GM19397 (cell line): ENCODE results near the gene CSF1.

ENCODE experiments used
- ATAC-seq: cut with Tn5 transposase; IDR thresholded peaks from one replicate; pipeline ENCODE4 v1.9.1; 2021; ENCODE audit warnings: mild to moderate bottlenecking, moderate library complexity; ENCODE audit not compliant: unreplicated experiment

CSF1 gene

DNA sequence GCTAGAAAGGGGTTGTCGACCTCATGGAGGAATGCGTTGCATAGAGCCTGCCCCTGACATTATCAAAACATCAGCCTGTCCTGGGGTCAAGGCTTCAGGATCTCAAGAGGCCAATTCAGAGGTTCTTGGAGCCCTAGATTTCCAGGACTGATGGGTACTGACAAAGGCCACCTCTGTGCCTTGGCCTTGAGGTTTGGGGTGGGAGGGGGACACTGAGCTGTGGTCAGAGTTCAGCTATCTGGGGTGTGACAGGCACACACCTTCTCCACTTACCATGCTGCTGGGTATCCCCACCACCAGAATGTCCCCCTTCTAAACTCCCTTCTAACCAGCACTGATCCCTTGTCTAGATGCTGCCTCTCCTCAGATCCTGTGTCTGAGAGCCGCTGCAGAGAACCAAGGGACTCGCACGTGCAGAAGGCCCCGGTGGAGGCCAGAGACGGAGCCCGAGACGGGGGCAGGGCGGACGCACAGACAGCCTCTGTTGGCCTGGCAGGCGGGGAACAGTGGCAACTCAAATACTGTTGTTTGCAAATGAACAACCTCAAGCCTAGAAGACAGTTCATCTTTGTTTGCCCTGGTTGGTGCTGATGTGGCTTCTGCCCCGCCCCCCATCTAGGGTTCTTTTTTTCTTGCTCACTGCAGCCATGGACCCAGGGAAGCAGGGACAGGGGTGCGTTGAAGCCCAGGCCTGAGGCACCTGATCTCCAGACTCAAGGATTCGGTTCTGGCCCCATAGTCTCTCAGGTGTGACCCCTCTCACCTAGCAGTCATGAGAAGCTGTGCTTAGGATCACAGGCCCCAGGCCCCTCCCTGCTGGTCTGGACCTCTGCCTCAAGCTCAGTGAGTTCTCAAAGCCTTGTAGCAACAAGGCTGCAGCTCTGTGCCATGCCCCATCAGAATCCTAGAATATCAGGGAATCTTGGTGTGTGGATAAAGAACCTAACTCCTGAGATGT lies 28.1 kb upstream of the CSF1 start:
- no peak for ATAC-seq

DNA sequence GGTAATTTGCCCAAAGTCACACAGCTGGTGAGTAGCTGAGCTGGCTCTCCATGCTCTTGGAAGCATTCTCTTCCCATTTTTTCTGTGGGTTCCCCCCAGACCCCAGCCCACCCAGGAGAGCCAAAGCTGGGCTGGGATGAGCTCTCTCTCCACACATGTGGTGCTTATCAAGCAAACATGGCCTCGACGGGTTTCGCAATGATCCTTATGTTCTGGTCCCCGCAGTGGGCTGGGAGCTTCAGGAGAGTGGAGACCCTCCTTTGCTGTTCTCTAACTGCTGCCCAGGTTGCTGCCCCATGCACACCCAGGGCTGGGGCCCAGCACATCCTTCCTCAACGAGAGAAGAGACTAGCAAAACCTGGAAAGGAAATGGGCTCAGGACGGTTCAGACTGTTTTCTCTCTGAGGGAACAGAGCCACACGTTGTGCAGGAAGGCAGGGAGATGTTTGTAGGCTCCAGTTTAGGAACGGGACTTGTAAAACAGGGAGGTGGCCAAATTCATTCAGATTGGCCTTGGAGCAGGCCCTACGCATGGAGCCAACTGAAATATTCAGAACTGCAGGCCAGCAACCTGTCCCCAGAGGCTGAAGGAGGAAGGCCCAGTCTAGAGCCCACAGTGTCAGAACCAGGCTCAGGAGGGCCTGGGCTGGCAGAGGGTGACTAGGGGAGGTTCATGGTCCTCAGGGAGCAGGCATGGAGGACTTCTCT lies 27.2 kb upstream of the CSF1 start:
- ATAC-seq = no peak

DNA sequence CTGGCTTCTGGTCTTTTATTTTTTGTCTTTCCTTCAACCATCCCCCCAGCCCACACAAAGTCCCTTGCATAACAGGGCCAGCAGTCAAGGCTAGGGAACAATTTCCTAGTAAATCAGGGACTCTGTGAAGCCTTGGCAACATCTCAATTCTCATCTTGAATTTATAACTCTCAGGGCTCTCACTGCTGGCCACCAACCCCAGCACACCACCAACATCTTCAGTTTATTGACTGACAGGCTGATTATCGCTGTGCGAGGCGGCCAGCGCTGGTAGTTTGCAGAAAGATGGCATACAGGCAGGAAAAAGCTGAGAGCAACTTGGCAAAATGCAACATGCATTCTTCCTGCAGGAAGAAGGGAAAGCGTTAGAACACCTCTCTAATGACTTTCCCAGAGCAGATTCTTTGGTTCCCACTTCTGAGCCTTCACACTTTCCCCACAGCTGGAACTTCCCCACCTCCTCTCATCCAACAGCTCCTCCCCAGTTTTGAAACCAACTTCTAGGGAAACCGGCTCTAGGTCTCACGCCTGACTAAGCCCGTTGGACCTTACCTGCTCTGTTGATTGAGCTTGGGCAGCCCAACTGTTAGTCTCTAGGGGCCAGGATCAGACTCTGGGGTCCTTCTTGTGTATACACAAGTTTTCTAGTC lies 26.3 kb upstream of the CSF1 start:
- ATAC-seq = no peak

DNA sequence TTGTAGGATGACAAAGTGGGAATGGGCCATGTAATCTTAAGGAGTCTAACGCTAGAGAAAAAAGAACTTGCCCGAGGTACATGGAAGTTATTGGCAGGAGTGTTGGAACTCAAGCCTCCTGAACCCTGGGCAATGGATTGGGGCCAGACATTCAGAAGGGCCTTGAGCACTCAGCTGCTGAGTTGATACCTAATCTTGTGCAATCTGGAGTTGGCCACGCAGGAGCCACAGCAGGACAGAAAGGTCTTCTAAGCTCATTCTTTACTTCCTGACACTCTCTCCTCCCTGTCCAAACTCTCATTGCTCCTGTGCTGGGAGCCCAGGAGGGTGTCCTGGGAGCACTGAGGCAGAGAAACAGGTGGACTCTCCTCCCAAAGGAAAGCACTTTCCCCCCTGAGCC lies 25.1 kb upstream of the CSF1 start:
- no peak for ATAC-seq

DNA sequence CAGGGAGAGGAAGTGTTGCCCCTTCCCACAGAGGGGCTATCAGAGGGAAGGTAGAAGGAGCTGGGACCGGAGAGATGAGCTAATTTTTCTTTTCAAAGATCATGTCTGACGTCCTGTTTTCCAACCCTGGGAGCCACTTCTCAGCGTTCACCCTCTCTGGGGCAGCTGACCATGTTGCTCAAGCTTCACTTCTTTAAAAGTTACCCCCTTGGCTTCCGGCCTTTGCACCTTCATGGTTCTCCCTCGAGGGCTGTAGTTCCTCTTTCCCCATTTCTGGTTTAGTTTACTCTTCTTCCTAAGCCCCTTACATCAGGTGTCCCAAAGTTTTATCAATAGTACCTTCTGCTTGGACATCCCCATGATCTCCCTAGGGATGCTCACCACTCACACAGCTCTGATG lies 23.8 kb upstream of the CSF1 start:
- no peak for ATAC-seq

DNA sequence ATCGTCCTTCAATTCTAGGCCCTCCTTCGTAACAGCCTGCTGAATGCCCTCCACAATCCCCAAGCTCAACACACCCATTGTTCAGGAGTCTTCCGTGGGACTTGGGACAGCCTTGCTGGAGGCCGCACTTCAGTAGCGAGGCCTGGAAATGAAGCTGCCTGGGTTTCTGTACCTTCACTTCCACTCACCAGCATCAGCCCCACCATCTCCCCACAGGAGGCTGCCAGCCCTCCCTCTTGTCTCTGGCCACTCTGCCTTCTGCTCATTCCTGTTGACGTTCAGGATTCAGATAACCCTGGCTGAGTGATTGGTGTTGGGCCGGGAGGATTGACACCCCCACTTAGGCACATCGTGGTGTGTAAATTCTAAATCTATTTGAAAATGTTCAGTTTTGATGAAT lies 23.4 kb upstream of the CSF1 start:
- ATAC-seq = no peak

DNA sequence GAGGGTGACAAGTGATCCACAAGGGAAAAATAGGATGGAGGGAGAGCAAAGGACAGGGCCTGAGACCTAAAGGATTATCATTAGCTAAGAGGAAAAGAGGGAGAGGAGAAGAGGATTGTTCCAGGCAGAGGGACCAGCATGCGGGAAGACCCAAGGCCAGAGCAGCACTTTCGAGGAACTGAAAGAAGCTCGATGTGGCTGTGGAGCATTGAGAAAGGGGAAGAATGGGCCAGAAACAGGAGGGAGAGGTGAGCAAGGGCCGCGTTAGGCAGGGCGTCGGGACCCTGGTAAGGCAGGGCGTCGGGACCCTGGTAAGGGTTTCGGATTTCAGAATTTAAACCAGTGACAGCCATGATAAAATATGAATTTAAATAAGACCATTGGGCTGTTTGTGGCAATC lies 22.8 kb upstream of the CSF1 start:
- ATAC-seq = no peak

DNA sequence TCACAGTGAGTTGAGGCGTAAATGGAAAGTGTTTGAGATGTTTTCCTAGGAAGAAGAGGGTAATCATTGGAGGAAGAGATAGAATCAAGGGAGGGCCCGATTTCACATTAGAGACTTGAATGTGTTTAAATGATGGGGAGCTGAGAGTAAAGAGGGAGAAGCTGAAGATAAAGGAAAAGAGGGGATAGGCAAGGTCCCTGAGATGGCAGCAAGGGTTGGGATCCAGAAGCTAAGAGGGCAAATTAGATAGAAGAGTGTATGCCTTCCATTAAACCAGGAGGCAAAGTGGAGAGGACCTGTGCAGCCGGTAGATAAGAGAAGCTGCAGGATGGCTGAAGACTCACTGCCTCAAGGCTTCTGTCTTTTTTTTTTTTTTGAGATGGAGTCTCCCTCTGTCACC lies 21.6 kb upstream of the CSF1 start:
- no peak for ATAC-seq

DNA sequence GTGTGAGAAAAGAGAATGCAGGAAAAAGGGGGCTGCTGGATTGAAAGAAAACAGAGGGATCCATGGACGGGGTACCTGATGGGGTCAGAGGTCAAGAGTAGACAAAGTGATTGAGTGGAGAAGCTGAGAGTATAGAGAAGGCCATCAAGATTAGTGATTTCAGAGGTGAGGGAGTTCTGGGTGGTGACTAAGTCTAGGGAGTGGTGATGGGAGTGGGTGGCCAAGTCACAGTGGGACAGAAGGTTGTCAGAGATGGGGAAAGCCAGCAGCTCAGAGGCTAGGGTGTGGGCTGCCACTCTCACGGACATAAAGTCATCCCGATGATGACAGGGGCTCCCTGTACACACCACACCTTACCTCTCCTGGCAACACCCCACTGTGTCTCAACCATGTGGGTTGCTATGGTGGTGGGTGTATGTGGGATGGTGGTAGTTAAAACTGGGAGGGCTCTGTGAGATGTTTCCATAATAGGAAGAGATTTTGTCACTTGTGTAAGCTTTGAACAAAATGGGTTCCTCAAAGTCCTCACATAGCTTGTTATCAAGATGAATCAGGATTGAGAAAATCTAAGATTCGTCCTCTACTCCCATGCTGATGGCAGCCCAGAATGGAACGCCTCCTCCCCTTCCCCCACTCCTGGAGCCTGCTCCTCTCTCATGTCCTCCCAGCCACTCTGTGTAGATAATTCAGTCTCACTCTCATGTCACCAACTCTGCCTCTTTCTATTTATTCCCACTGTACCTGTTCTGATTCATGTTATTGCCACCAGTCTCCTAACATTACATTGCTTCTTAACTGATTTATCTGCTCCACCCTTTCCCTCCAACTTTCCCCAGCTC lies 20.3 kb upstream of the CSF1 start:
- no peak for ATAC-seq

DNA sequence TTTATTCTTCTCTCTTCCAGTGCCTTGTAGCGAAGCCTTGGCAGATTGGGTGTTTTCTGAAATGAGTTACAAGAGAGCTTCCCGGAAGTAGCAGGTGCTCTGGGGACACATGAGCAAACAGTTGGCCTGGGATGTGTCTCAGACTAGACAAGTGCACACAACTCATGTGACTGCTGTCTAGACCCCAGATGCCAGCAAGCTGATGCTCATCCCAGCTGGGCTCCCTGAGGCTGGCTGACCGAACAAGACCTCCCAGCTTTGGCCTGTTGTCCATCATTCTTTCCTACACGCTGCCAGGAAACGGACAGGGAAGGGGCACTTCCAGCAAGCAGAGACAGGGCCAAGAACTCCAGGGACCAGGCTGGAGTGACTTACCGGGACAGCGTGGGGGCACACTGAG lies 18.7 kb upstream of the CSF1 start:
- no peak for ATAC-seq

DNA sequence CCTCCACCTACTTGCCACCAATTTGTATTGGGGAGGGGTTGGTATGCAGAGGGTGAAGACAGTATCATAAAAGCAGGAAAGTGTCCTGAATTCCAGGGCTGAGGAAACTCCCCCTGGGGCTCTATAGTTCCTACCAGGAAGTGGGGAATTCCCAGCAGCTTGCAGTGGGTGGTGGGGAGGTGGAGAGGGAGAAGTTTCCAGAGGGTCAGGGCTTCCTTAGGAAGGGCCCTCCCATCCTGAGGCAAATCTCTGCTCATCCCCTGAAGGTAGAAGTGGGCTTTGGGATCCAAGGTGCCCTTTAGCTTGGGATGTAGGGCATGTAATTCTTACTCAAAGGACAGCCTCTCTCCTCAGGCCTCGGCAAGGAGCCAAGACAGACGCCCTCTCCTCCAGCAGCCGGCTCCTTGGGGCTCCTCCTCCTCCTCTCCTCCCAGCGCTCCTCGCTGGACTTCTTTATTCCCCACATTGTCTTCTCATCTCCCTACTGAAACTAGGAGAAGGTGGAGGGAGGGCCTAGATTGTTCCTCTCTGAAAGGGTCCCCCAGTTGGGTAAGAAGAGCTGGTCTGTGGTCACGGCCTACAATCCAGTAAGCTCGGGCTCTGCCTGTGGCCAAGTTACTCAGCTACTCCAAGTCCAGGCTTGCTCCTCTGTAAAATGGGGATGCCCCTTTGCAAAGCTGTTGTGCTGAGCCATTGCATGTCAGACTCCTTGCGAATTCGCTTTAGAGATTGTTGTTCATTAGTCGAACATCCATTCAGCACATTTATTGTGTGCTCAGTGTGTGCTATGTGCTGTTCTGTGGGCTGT lies 17.9 kb upstream of the CSF1 start:
- no peak for ATAC-seq

DNA sequence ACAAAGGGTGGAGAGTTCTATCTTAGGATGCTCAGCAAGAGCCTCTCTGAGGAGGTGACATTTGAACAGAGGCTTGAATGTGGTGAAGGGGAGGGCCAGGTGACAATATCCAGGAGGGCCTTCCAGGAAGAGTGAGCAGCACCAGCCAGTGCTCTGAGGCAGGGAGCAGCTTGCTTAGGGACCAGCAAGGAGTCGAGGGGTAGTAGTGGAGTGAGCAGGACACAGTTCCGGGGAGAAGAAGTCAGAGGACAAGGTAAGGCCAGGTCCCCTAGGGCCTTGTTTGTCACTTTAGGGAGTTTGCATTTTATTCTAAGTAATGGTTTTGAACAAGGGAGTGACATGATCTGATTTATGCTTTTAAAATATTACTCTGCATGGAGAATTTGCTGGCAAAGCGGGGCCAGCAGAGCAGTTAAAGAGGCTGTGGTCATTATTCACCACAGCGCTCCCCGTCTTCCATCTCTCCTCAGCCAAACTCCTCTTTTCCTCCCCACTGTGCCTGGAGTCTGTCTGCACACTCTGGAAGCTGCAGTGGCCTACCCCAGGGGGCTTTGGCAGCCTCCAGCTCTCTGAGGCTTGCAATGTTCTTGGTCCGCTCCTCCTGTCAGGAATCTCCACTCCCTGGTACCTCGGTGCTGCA lies 17.0 kb upstream of the CSF1 start:
- no peak for ATAC-seq

DNA sequence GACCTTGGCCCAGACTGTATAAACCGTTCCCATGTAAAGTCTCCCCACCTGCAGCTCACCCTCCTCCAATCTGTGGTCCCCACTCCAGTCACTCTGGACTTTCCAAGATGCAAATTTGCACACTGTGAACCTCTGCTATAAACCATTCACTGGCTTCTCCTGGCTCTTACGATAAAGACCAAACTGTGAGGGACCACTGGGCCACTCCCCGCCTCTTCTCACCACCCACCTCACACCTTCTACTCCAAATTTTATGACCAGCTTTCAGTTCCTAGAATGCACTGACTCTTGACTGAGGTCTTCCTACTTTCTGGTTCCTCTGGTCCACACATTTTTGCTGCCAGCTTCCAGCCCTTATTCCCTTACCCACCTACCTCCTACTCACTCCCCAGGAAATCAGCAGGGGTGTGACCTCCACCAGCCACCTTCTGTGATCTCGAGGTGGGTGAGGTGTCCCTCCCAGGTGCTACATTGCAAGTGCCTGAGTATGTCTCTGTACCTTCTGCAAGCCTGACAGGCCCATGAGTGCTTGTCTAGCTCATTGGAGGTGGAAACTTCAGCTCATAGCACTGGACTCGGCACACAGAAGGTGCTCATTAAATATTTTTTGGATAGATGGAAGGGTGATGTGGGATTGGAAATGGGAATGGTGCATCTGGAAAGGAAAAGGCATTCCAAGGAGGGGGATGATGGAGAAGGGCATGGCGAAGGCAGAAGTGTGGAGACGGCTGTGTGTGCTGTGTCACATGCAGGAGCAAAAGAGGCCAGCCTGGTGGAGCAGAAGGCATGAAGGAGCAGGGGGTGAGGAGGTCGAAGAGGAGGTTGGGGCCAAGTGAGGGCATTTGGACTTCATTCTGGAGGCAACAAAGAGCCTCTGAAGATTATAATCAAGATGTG lies 15.6 kb upstream of the CSF1 start:
- no peak for ATAC-seq

DNA sequence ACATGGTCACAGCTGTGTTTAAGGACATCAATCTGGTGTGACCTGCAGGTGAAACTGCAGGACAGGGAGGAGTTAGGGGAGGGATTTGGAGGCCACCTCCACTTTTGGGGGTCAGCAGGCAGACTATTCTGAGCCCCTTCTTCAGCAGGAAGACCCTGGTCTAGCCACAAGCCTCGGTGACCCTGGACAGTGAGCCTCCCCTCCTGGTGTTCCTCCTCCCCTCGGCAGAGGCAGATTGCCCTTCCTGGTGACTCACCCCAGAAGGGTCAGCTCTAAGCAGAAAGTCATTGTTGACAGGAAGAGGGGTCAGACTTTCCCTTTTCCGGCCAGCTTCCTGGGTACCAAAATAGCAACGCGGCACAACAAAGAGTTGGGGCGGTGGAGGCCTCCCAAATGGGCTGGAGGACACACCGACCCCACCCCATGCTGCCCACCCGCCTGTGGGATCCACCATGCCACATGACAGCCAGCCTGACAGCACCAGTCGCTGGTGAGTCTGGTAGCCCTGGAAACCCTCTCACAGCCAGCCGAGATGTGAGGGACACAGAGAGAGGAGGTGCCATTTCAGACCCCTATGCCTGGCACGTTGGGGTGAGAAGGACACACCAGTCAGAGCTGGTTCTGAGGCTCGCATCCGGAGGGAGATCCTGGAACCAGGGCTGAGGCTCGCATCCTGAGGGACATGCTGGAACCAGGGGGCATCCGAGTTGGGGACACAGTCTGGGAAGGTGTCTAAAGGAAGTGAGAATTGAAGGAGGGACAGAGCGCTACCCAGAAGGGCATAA lies 14.7 kb upstream of the CSF1 start:
- ATAC-seq = no peak

DNA sequence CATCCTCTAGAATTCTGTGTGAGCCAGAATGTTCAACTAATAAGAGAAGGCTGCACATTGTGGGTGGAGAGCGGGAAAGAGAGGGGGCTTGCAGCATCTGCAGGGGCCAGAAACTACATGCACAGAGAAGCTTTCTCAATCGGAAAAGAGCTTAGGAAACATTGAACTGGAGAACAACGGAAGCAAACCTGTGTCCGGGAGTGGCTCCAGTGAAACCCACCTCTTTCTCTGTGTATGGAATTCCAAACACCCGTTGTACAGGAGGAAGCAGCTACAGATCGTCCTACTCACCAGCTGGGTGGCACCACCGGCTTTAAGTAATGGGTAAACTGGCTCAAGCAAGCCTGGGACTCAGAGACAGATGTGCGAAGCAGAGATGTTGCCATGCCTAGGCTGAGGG lies 14.0 kb upstream of the CSF1 start:
- ATAC-seq = no peak

DNA sequence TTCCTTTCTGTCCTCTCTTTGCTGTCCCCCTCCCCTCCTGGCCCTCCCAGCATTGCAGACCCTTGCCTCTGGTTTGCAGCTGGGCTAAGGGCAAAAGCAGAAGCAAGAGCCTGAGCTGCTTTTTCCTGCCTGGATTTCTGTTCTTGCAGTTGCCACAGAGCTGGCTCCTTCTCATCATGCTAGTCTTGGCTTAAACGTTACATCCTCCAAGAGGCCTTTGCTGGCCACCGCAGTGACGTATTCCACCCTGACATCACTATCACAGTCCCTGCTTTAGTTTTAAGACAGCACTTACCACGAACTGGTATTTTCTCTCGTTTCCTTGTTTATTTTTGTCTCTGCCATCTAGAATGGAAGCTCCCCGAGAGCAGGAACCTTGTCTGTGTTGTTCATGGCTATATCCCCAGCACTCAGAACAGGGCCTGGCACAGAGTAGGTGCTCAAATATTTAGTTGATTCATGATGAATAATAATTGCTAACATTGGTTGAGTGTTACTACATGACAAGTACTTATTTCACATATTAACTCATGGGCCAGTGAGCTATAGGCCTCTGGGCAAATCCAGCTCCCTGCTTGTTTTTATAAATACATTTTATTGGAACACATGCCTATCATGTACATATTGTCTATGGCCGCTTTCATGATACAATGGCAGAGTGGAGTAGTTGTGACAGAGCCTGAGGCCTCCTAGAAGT lies 13.2 kb upstream of the CSF1 start:
- ATAC-seq = no peak

DNA sequence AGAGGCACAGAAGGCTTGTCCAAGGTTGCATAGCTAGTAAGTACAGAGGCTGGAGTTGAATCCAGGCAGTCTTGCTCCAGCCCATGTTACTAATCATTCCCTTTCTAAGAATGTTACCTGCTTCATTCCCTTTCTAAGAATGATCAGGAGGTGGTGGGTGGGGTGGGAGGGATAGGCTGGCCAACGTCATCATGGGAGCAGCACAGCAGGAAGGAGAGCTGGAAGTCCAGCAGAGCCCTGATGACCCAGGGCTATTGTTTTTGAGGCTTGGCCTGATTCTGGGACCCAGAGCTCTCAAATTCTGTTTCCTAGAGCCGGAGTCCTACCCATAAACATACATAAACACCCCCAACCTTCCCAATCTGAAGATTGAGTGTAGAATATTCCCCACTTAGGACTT lies 11.8 kb upstream of the CSF1 start:
- no peak for ATAC-seq
